CD4-positive, alpha-beta T cell treated with Interleukin-4 for 4 hours (primary cell): ENCODE measurements around the gene LRRD1.
"Not testable (repeated sequence)": the region's sequence is repeated elsewhere in the genome, so short reads cannot be mapped to it uniquely, and the experiment has no call there.

ENCODE experiments used
- DNase-seq: peaks from one replicate; pipeline ENCODE4 v3.0.0-alpha.2; 2020

LRRD1 gene

DNA sequence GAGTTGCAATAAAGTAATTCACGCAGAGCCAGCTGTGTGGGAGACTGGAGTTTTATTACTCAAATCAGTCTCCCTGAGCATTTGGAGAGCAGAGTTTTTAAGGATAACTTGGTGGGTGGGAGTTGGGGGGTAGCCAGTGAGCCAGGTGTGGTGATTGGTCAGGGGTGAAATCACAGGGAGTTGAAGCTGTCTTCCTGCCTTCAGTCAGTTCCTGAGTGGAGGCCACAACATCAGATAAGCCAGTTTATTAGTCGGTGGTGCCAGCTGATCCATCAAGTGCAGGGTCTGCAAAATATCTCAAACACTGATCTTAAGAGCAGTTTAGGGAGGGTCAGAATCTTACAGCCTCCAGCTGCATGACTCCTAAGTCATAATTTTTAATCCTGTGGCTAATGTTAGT, 41.4 kb downstream of the LRRD1 start:
- DNase-seq: no peak

DNA sequence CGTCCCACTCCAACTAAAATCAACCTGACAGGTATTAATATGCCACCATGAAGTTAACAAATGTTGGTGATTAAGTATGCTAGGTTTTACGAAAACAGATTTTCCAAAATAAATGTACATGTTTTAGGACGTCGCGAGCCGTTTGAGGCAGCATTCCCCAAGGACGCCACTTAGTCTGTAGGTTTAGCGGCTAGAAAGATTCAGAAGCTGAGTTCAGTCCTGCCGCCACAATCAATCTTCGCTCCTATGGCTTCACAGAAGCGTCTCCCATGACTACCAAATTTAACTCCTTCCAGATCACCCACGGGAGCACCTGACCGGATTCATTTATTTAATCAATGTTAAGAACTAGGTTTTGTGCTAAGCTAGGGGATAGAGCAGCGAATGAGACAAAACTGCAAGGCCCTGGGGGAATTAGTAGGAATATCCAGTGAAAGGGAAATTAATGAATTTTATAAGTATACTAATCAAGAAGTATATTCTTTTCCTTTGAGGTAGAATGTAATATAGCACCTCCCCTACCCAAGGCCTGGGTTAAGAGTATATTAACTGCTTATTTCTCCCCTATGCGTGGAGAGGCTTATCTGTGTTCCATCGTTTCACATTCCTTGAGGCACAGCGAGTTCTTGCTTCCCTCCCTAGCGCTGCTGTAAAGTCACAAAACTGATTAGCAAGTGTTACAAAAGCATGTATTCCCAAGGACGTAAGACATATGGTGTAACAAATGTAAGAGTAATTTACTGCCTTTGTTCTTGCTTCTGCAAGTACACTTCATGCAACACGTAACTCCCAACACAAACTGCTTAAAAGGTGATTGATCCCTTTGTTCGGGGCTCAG, 43.7 kb downstream of the LRRD1 start:
- no peak for DNase-seq

DNA sequence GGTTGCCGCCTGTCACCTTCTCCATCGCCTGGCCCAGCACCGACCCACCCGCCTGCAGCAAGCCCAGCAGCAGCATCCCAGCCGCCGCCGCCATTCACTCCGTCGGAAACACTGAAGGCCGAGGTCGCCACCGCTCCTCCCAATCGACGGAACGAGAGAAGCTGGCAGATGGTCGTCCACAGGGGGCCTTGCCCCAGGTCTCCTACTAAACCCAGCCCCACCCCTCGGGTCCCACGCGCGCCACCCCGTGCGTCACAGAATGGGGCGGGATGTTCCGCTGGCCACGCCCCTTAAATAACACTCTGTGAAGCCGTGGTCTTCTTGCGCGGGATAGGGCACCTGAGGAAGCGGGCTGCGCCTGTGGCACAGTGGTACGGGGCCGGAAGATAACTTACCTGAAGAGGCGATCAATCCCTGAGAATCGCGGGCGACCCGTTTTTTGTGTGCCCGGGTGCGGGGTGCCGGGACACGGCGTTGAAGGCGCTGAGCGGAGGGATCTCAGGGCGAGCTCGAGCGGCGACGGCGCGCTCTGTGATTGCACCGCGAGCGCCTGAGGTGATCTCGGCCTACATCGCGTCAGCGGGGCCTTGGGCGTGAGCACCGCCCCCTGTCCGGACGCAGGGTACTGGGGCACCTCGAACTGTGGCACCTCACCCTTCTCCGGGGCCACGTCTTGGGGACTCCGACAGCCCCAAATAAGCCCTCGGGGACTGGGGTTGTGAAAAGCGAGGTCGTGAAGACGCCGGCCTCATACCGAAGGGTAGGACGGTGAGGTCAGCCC, 44.5 kb downstream of the LRRD1 start, which contains the start of gene CYP51A1:
CYP51A1 (minus strand) TSS at position 207 of the 781 bp plus-strand sequence; CDS start at position 94, 113 bp downstream.
- DNase-seq: peak; percentile 92

DNA sequence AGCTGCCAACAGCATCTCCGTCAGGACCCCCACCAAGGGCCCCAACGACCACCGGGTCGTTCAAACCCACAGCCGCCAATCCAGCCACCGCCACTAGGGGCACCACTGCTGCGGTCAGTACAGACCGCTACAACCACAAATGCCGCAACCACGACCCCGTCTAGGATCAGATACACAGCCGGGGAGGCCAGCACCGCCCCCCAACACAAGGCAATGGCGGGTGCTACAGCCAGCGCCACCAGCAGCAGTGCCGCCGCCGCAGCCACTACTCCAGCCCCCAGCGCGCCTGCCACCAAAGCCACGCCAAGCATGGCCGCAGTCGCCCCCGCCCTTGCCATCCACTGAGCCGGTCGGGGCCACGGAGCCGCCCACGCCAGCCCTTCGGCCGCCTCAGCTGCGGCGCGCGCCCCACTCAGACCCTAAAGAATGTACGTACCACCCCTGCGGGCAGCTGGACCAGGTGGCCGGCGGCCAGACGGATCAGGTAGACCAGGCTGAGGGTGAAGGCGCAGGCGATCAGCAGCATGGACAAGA, 45.1 kb downstream of the LRRD1 start:
- DNase-seq: peak; percentile 44

DNA sequence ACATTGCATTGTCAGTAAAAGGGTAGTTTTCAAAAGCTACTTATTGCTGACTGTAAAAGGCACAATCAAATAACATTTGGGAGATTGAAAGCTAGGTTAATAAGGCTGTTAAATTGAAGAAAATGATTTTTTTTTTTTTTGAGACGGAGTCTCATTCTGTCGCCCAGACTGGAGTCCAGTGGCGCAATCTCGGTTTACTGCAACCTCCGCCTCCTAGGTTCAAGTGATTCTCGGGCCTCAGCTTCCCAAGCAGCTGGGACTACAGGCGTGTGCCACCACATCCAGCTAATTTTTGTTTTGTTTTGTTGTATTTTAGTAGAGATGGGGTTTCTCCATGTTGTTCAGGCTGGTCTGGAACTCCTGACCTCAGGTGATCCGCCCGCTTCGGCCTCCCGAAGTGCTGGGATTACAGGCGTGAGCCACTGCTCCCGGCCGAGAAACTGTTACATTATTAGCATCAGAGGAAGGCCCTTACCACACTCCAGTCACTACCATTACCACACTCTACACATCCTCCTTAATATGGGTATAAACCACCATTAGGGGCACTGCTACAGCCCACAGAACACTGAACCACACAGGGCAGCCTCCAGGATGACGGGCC, 45.7 kb downstream of the LRRD1 start:
- DNase-seq: no peak

DNA sequence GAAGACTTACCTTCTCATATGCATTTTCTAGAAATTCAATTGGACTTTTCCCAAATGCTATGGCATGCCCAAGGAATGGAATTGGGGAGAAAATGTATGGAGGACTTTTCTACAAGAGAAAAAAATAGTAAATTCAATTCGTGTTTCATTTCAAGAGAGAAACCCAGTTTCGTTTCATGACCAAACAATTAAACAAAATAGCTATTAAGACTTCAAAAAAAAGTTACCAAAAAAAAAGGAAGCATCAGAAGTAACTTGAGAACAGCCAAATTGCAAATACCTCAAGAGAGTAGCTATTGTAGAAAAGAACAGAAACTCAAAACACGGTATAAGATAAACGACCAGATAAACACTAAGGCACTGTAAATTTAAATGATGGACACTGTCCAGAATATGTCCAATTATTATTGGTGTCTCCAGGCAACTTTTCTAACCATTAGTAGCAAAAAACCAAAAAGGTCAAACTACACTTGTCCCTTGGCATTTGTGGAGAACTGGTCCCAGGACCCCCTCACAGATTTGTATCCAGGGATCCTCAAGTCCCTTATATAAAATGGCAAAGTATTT, 47.1 kb downstream of the LRRD1 start:
- no peak for DNase-seq

DNA sequence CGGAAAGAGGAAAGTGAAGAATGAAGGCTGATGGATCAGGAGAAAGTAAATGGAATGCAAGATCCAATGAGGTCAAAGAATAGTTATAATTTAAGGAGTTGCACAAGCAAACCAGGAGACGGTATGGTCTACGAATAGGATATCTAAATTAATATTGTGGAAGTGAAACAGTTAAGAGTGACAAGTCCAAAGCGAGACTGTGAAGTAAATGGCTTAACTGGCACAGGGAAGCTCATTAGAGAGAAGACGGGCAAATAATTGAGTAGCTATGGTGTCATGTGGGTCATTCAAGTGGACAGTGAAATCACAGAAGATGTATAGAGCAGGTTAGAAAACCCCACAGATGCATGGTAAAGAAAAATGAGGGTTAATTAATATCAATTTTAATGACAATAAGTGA, 47.8 kb downstream of the LRRD1 start:
- DNase-seq: no peak

DNA sequence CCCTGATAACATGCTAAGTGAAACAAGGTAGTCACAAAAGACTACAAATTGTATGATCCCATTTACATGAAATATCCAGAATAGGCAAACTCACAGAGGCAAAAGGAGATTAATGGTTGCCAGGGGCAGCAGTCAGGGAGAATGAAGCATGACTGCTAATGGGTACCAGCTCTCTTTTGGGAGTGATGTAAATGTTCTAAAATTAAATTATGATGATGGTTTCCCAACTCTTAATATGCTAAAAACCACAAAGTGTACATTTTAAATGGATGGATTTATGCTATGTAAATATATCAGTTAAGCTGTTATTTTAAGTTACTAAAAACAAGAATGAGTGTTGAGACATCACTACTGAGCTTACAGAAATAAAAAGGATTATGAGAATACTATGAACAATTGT, 57.3 kb downstream of the LRRD1 start:
- DNase-seq: no peak

DNA sequence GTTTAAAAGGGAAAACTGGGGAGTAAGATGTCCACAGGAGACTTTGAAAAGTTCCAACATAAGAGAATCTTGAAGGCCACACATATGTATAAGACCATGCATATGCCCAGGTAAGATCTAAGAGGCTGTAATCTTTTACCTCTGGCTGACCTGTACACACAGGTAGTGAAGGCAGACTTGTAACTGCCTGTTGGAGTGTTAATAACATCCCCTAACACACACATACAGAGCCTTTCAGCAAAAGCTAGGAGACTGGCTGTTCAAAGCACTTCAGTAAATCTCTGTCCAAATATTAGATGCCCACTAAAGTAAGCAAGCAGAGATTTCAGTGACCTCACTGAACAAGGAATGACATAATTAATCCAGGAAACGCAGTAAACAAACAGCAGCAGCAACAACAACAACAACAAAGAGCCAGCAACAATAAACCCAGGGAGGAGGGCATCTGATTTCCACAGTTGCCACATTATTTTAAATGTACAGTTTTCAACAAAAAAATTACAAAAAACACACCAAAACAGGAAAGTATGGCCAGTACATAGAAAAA, 59.7 kb downstream of the LRRD1 start:
- no peak for DNase-seq

DNA sequence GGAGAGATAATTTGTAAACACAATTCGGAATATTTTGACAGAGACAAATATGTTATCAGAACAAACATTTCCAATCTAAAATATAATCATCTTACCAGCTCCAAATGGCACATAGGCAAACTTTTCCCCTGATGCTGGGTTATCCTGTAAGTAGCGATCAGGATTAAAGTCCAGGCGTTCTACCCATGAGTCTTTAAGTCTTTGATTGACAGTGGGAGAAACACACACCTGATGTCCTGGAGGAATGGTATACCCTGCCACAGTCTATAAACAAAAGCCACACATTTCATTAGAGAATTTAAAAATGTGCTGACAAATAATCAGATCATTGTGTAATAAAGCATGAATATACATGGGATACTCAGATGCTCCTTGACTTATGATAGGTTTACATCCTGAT, 62.0 kb downstream of the LRRD1 start:
- no peak for DNase-seq

DNA sequence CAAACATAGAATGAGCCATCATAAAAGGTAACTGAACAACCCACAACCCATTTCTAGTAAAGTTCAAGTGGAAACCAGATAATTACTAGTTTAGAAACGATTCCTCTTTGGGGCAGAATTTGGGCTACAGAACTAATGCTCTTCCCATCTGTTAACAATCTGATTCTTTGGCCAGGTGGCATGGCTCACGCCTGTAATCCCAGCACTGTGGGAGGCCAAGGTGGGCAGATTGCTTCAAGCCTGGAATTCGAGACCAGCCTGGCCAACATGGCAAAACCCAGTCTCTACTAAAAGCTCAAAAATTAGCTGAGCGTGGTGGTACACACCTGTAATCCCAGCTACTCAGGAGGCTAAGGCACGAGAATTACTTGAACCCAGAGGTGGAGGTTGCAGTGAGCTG, 63.1 kb downstream of the LRRD1 start:
- no peak for DNase-seq

DNA sequence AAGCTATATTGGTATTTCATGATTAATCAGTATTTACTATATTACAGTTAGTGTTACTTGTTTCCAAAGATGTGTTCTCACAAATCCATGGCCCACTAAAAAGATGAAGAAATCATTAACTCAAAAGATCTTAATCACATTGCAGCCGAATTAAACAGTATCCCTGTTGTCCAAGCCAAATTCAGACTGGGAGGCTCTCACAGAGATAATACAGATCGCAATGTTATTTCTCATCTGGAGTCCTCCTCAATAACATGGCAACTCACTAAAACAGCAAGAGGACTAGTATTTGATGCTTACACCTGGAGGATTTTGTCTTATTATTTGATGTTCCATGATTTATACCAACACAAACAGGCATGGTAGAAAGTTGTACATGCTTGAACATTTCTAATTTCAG, 68.1 kb downstream of the LRRD1 start:
- DNase-seq: no peak

DNA sequence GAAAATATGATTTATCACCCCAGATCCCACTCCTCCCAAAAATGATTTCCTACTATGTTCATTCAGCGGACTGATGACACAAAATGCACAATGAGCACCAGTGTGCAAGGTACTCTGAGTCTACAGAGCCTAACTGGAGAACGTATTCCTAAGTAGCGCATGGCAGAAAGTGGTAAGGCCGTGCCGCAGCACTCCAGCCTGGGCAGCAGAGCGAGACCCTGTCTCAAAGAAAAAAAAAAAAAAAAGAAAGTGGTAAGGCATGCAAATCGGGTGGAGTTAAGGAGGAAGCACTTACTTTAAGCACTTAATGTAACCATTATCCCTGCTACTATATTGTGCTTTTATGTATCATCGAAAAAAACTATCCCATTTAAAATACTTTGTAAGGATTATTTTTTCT, 70.1 kb downstream of the LRRD1 start:
- DNase-seq: no peak

DNA sequence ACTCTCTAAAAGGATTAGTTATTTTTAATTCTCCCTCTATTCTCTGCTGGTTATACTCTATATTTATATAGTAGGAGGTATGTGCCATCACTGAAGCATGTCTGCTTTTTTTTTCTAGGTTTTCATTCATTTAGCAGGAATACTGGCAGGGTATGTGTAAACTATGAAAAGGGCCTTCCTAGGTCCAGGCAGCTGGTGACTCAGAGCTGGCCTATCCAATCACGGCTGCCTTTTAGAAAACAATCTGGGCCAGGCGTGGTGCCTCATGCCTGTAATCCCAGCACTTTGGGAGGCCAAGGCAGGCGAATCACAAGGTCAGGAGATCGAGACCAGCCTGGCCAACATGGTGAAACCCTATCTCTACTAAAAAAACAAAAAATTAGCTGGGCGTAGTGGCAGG, 76.1 kb downstream of the LRRD1 start:
- not testable (repeated sequence) for DNase-seq

DNA sequence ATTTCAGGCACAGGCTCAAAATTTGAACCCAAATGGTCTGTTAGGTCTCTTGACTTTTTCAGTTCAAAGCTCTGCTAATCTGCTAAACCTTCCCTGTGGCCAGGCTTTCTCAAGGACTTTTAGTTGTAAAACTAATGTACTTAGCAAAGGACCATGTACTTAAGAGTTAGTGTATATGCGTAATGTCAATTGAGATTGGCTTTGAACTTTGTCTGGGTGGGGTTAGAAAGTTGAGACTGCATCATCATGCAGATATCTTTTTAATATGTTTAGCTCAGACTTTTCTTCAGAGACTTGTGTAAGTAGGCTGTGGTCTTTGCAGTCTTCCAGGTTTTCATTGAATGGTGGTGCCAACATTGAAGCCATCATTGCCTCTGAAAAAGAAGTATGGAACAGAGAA, 78.4 kb downstream of the LRRD1 start:
- DNase-seq: no peak

DNA sequence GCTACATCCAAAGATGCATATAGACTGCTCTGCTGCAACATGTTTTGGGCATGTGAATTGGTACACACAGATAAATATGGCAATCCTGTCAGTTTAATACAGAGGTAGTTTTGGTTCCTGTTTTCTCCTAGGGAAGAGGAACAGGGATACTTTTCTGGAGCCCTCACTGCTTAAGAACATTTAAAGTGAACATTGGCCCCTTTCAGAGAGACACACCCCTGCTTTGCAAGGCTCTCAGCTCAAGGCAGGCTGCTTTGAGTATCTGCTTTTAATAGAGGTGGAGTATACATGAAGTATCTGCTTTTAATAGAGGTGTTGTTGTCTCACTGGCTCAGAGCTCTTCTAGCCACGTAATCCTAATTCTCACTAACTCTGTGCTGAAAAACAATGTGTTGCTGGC, 83.6 kb downstream of the LRRD1 start:
- no peak for DNase-seq
